DMS 273 (cell line): ENCODE data around the gene DNASE1L2.

Source experiments
- DNase-seq: peaks from one replicate; lab custom pipeline; 2025; ENCODE audit not compliant: unreplicated experiment; lab: John Stamatoyannopoulos, UW

DNASE1L2 gene

DNA sequence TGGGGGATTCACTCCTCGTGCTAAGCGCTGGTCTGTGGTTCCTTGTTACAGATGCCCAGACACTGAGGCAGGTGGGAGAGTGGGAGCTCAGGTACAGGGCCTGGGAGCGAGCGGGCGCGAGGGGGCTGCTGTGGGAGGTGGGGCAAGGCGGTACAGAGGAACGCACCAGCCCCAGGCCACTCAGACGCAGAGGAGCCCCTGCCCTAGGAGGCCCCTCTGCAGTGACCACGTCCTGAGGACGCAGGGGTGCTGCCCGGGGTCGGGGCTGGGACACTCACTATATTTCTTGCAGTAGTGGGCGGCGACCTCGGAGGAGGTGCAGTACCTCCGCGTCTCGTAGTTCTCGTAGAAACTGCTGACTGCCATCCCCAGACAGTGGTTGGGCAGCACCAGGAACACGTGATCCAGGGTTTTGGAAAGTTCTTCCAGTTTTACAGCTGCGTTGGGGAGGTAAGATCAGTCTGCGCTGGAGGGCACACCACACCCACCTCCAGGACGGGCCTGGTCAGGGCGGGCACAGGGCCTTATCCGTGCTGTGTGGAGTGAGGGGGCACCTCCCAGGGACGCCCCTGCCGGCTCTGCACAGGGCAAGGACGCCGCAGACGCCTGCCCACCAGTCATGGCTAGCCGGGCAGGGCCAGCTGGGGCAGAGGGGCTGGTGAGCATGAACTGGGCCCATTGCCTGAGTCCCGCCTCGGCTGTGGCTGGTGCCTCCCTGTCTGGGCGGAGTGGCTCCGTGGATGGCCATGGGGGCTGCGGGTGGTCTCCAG lies 47.9 kb downstream of the DNASE1L2 start:
- no peak for DNase-seq

DNA sequence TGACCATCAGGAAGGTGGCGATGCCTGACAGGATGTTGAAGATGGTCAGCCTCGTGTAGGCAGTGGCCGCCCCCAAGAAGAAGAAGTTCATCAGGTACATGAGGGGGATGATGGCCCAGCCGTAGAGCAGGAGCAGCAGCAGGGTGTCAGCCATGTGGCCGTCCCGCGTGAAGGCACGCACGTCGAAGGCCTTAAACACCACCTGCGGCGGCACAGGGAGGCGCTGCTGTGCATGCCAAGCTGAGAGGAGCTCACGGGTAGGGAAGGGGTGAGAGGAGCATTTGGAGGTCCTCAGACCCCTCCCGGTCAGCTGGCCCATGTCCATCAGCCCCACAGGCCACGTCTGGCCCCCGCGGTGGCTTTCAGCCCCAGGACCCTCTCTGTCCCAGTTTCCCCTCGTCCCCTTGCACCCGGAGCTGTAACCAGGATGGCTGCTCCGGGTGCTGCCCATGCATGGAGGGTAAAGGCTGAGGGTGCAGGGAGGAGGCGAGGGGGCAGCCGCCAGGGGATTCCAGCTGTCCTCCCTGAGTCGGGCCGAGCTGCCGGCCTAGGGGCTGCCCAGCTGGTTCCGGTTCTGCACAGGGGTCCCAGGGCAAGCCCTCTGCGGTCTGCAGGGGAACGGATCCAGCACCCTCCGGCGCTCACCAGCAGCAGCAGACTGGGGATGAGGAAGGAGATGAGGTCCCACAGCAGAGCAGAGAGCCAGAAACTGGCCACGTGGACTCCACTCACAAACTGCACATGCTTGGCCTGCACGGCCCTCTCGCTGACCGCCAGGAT lies 48.7 kb downstream of the DNASE1L2 start:
- no peak for DNase-seq

DNA sequence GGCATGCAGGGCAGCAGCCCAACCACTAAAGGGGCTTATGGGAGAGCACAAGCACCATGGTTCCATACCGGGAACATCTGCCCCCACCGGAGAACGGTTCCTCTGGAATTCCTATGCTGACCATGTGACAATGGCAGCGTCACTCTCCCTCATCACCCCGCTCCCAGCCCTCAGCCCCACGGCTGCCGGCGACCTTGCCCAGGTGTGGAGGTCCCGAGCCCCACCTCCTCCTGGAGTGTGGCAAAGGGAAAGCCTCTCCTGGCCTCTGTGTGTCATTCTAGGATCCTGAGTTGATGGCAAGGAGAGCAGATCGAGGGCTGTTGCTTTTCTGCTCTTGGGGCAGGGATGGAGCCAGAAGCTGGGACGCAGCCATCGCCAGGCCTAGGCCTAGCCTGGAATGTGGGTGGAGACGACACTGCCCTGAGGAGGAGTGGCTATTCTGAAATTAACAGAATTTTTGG lies 49.5 kb downstream of the DNASE1L2 start:
- no peak for DNase-seq

DNA sequence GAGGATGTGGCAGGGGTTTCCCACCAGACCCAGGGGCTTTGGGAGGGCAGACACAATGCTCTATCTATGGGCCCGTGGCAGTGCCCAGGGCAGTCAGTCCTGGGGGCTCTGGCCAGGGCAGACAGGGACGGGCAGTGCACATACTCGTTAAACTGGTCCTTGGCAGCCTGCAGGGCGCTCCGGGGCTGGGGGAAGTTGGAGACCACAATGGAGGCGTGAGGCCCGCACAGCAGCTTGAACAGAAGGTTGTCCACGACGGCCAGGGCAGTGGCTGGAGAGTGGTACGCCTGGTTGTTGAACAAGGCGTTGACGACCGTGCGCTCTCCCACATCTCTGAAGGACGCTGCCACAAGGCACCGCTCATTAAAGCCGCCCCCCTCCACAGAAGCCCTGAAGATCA lies 50.3 kb downstream of the DNASE1L2 start:
- no peak for DNase-seq

DNA sequence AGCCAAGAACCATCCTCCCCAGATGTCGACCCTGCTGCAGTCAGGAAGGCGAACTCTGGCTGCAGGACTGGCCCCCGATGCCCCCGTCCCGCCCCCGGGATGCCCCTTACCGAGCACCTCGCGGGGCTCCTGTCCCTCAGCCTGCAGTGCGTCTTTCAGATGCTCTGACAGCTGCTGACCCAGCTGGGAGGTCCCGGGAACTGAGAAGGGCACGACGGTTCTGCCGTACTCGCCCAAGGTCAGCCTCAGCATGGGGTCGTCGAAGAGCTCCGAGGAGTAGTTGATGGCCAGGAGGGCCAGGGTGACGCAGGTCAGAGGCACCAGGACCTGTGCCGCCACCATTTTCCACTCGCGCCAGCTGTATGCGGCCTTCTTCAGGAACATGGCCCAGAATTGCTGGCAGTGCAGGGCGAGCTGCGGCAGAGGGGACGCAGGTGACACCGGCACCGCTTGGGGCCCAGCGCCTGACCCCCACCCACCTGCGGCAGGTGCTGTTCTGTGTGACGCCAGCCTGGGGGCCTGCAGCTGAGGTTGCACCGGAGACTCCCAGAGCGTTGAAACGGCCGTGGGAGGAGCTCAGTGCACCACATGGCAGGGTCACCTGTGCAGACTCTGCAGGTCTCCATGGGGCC lies 51.8 kb downstream of the DNASE1L2 start:
- no peak for DNase-seq
